ENCODE data around the gene MCC. TPM values are rescaled to one million over a fixed set of nuclear protein-coding genes. Genes with fewer than 3 reads are reported as not detected.
A peak's percentile ranks its signal among the peaks of the same experiment; 100 is the strongest.

Gene MCC
- 12.1 TPM for polyA plus RNA-seq (2013, experiment 1 of 2)
- polyA plus RNA-seq (2013, experiment 2 of 2) = 11.9 TPM

GRCh38 chr5:113487781-113488644, at the start of gene MCC:
TSS of gene MCC (minus strand) at chr5:113488453.
- Histone ChIP-seq H3K4me2 (ENCODE audit: low read length, poor library complexity, severe bottlenecking) (peak within 1 kb of the TSS; percentile 98), H3K27ac (ENCODE audit: low read length, poor library complexity, severe bottlenecking) (peak within 1 kb of the TSS; percentile 86), H4K91ac (ENCODE audit: low read length) (peak within 1 kb of the TSS; percentile 96), H2AFZ (ENCODE audit: low read depth, low read length) (peak within 1 kb of the TSS; percentile 99), H2BK12ac (ENCODE audit: low read length in 2 of 2) (peak within 1 kb of the TSS; percentile 94 to 100), H3K23ac (ENCODE audit: low read length in 2 of 2) (peak within 1 kb of the TSS in 1 of 2 experiments; percentile 89), H2BK120ac (ENCODE audit: low read depth, low read length) (peak within 1 kb of the TSS; percentile 95), H3K9ac (ENCODE audit: low read length) (peak within 1 kb of the TSS; percentile 87), H4K8ac (ENCODE audit: low read length) (peak within 1 kb of the TSS; percentile 97), H2BK15ac (ENCODE audit: low read depth, poor library complexity, severe bottlenecking) (peak within 1 kb of the TSS; percentile 87), H3K27me3 (ENCODE audit: control insufficient read depth in 1 of 2, insufficient read depth in 1 of 2, low read length in 2 of 2) (no peaks in the 10 kb centered on the region), H3K18ac (ENCODE audit: low read depth in 1 of 2, low read length in 2 of 2) (peak within 1 kb of the TSS; percentile 90 to 100), H3K9me3 (ENCODE audit: control insufficient read depth, low read length) (peaks cover 15% of the 10 kb centered on the region), H3K4me1 (ENCODE audit: control insufficient read depth, insufficient read depth, low read depth, low read length) (peaks cover 5% of the 10 kb centered on the region), H3K79me1 (replicated peaks; ENCODE audit: low read length, poor library complexity, severe bottlenecking) (peaks cover 6% of the 10 kb centered on the region), H3K14ac (ENCODE audit: low read length in 2 of 2) (peak within 1 kb of the TSS in 1 of 2 experiments; percentile 100), H3K4ac (ENCODE audit: low read depth in 1 of 2, low read length in 2 of 2) (peak within 1 kb of the TSS; percentile 85 to 86), H3K4me3 (ENCODE audit: insufficient read depth in 1 of 2, low read depth in 1 of 2, low read length in 2 of 2) (peak within 1 kb of the TSS; percentile 85 to 92), H3K36me3 (ENCODE audit: control insufficient read depth in 1 of 2, insufficient read depth in 2 of 2, low read depth in 1 of 2, low read length in 2 of 2) (no peaks in the 10 kb centered on the region), H2AK5ac (ENCODE audit: low read length, severe bottlenecking) (peak within 1 kb of the TSS; percentile 40), H2BK5ac (ENCODE audit: low read depth, low read length, poor library complexity, severe bottlenecking) (peak within 1 kb of the TSS; percentile 76)
- peak; percentile 93 for DNase-seq
- WGBS = under 1% methylated on average over 86 of the region's 86 CpGs

- DNase-seq = peak; percentile 40
- H3K36me3 ChIP-seq (ENCODE audit: control insufficient read depth in 1 of 2, insufficient read depth in 2 of 2, low read depth in 1 of 2, low read length in 2 of 2) = peaks cover 8 to 64% of the 10 kb centered on the region in 2 experiments
- no peak overlapping the region for H2AFZ ChIP-seq (ENCODE audit: low read depth, low read length)
- no peak overlapping the region for H3K4ac ChIP-seq (ENCODE audit: low read depth in 1 of 2, low read length in 2 of 2)
- no peak overlapping the region for H3K4me2 ChIP-seq (ENCODE audit: low read length, poor library complexity, severe bottlenecking)
- H2BK5ac ChIP-seq (ENCODE audit: low read depth, low read length, poor library complexity, severe bottlenecking) = no peak overlapping the region
- H3K9ac ChIP-seq (ENCODE audit: low read length) = no peak overlapping the region
- H3K9me3 ChIP-seq (ENCODE audit: control insufficient read depth, low read length) = peaks cover 12% of the 10 kb centered on the region
- no peak overlapping the region for H4K8ac ChIP-seq (ENCODE audit: low read length)
- no peak overlapping the region for H2BK15ac ChIP-seq (ENCODE audit: low read depth, poor library complexity, severe bottlenecking)
- H4K91ac ChIP-seq (ENCODE audit: low read length) = no peak overlapping the region
- no peak overlapping the region for H3K23ac ChIP-seq (ENCODE audit: low read length in 2 of 2)
- no peak overlapping the region for H2BK12ac ChIP-seq (ENCODE audit: low read length in 2 of 2)
- H3K79me1 ChIP-seq (replicated peaks; ENCODE audit: low read length, poor library complexity, severe bottlenecking) = peaks cover 14% of the 10 kb centered on the region
- H3K14ac ChIP-seq (ENCODE audit: low read length in 2 of 2) = no peak overlapping the region
- no peak overlapping the region for H3K4me3 ChIP-seq (ENCODE audit: insufficient read depth in 1 of 2, low read depth in 1 of 2, low read length in 2 of 2)
- 68% methylated on average over 1 of the region's 2 CpGs for WGBS
- no peaks in the 10 kb centered on the region for H3K4me1 ChIP-seq (ENCODE audit: control insufficient read depth, insufficient read depth, low read depth, low read length)
- H3K18ac ChIP-seq (ENCODE audit: low read depth in 1 of 2, low read length in 2 of 2) = no peak overlapping the region
- H2AK5ac ChIP-seq (ENCODE audit: low read length, severe bottlenecking) = no peak overlapping the region
- H2BK120ac ChIP-seq (ENCODE audit: low read depth, low read length) = no peak overlapping the region
- no peak overlapping the region for H3K27ac ChIP-seq (ENCODE audit: low read length, poor library complexity, severe bottlenecking)
- no peaks in the 10 kb centered on the region for H3K27me3 ChIP-seq (ENCODE audit: control insufficient read depth in 1 of 2, insufficient read depth in 1 of 2, low read length in 2 of 2)
These were observed 43.4 kb upstream of the MCC start for GRCh38 chr5:113531481-113532159.

GRCh38 chr5:113527746-113528145, 39.5 kb upstream of the MCC start:
- H3K4me1 ChIP-seq (ENCODE audit: control insufficient read depth, insufficient read depth, low read depth, low read length) = no peaks in the 10 kb centered on the region
- no peak overlapping the region for H3K4me2 ChIP-seq (ENCODE audit: low read length, poor library complexity, severe bottlenecking)
- H2BK5ac ChIP-seq (ENCODE audit: low read depth, low read length, poor library complexity, severe bottlenecking) = no peak overlapping the region
- H3K9ac ChIP-seq (ENCODE audit: low read length) = no peak overlapping the region
- H3K18ac ChIP-seq (ENCODE audit: low read depth in 1 of 2, low read length in 2 of 2) = no peak overlapping the region
- no peak overlapping the region for H2BK12ac ChIP-seq (ENCODE audit: low read length in 2 of 2)
- no peak overlapping the region for H4K8ac ChIP-seq (ENCODE audit: low read length)
- WGBS = 99% methylated on average over 4 of the region's 5 CpGs
- DNase-seq = no peak
- H3K27me3 ChIP-seq (ENCODE audit: control insufficient read depth in 1 of 2, insufficient read depth in 1 of 2, low read length in 2 of 2) = no peaks in the 10 kb centered on the region
- no peak overlapping the region for H3K4ac ChIP-seq (ENCODE audit: low read depth in 1 of 2, low read length in 2 of 2)
- H2BK15ac ChIP-seq (ENCODE audit: low read depth, poor library complexity, severe bottlenecking) = no peak overlapping the region
- H2AK5ac ChIP-seq (ENCODE audit: low read length, severe bottlenecking) = no peak overlapping the region
- H4K91ac ChIP-seq (ENCODE audit: low read length) = no peak overlapping the region
- H3K9me3 ChIP-seq (ENCODE audit: control insufficient read depth, low read length) = peaks cover 12% of the 10 kb centered on the region
- H3K36me3 ChIP-seq (ENCODE audit: control insufficient read depth in 1 of 2, insufficient read depth in 2 of 2, low read depth in 1 of 2, low read length in 2 of 2) = peaks cover 3 to 38% of the 10 kb centered on the region in 2 experiments
- H3K79me1 ChIP-seq (replicated peaks; ENCODE audit: low read length, poor library complexity, severe bottlenecking) = peaks cover 15% of the 10 kb centered on the region
- no peak overlapping the region for H3K27ac ChIP-seq (ENCODE audit: low read length, poor library complexity, severe bottlenecking)
- H2AFZ ChIP-seq (ENCODE audit: low read depth, low read length) = no peak overlapping the region
- no peak overlapping the region for H3K14ac ChIP-seq (ENCODE audit: low read length in 2 of 2)
- H2BK120ac ChIP-seq (ENCODE audit: low read depth, low read length) = no peak overlapping the region
- no peak overlapping the region for H3K4me3 ChIP-seq (ENCODE audit: insufficient read depth in 1 of 2, low read depth in 1 of 2, low read length in 2 of 2)
- H3K23ac ChIP-seq (ENCODE audit: low read length in 2 of 2) = no peak overlapping the region

GRCh38 chr5:113526421-113526820, 38.2 kb upstream of the MCC start:
- Histone ChIP-seq H3K23ac (ENCODE audit: low read length in 2 of 2) (no peak overlapping the region), H3K79me1 (replicated peaks; ENCODE audit: low read length, poor library complexity, severe bottlenecking) (peaks cover 15% of the 10 kb centered on the region), H4K91ac (ENCODE audit: low read length) (no peak overlapping the region), H3K36me3 (ENCODE audit: control insufficient read depth in 1 of 2, insufficient read depth in 2 of 2, low read depth in 1 of 2, low read length in 2 of 2) (peaks cover 3 to 35% of the 10 kb centered on the region in 2 experiments), H2BK12ac (ENCODE audit: low read length in 2 of 2) (no peak overlapping the region), H3K9ac (ENCODE audit: low read length) (no peak overlapping the region), H2AFZ (ENCODE audit: low read depth, low read length) (no peak overlapping the region), H3K27me3 (ENCODE audit: control insufficient read depth in 1 of 2, insufficient read depth in 1 of 2, low read length in 2 of 2) (no peaks in the 10 kb centered on the region), H2BK15ac (ENCODE audit: low read depth, poor library complexity, severe bottlenecking) (no peak overlapping the region), H3K4ac (ENCODE audit: low read depth in 1 of 2, low read length in 2 of 2) (no peak overlapping the region), H2AK5ac (ENCODE audit: low read length, severe bottlenecking) (no peak overlapping the region), H3K18ac (ENCODE audit: low read depth in 1 of 2, low read length in 2 of 2) (no peak overlapping the region), H3K4me1 (ENCODE audit: control insufficient read depth, insufficient read depth, low read depth, low read length) (no peaks in the 10 kb centered on the region), H3K14ac (ENCODE audit: low read length in 2 of 2) (no peak overlapping the region), H3K4me3 (ENCODE audit: insufficient read depth in 1 of 2, low read depth in 1 of 2, low read length in 2 of 2) (no peak overlapping the region), H3K4me2 (ENCODE audit: low read length, poor library complexity, severe bottlenecking) (no peak overlapping the region), H2BK5ac (ENCODE audit: low read depth, low read length, poor library complexity, severe bottlenecking) (no peak overlapping the region), H4K8ac (ENCODE audit: low read length) (no peak overlapping the region), H3K27ac (ENCODE audit: low read length, poor library complexity, severe bottlenecking) (no peak overlapping the region), H3K9me3 (ENCODE audit: control insufficient read depth, low read length) (peaks cover 12% of the 10 kb centered on the region), H2BK120ac (ENCODE audit: low read depth, low read length) (no peak overlapping the region)
- no peak for DNase-seq
- 82% methylated on average over 4 of the region's 4 CpGs for WGBS
